AG04449 (cell line): ENCODE data around the gene ESPNL.
"Not testable (repeated sequence)": the region's sequence is repeated elsewhere in the genome, so short reads cannot be mapped to it uniquely, and the experiment has no call there.

Experiments
- CTCF ChIA-PET: fragments of 350-600 bp; formaldehyde crosslinking; extraction: SDS; loops from one replicate; lab custom pipeline; 2021; ENCODE audit warnings: antibody characterized with exemption; lab: Yijun Ruan, JAX
- POLR2A ChIA-PET: fragments of 400-600, 350-600 bp; formaldehyde crosslinking; extraction: SDS; loops from one replicate; lab custom pipeline; 2020; ENCODE audit warnings: antibody characterized with exemption, inconsistent platforms; lab: Yijun Ruan, JAX
- DNase-seq: peaks from one replicate; pipeline ENCODE4 v3.0.0-alpha.2; 2010; ENCODE audit warnings: low read depth, low spot score
- H3K4me3 ChIP-seq: 2 replicates; pipeline ENCODE4 v1.5.1; 2011; ENCODE audit warnings: low read depth, mild to moderate bottlenecking, control low read depth, low read length
- TF ChIP-seq, protein P1 (sequence below): IDR thresholded peaks from one replicate; pipeline ENCODE4 v1.5.1; 2011; ENCODE audit warnings: mild to moderate bottlenecking, moderate library complexity, low read length, control low read depth, inconsistent platforms; ENCODE audit not compliant: insufficient read depth; ENCODE audit errors: missing control alignments

The ESPNL gene

DNA sequence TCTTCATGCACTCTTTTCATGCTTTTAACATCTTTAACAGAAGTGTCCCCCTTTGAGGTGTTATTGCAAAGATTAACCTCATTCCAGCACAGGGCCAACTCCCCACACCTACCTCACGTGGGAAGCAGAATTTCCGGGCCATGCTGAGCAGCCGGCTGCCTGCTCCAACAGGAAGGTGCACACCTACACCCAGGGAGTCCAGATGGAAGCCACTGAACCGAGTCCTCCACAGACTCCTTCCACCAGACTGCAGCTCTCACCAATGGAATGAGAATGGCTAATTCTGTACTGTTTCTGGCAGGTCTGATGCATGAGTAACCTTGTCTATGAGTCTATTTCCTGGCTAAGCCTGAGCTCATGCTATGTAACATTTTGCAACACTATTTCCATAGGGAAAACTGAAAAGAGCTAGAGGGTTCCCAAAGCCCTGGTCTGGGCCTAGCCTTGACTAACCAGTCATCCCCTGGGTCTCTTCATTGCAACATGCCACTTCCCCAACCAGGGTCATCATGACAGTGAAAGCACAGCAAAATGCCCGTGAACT lies 69.6 kb downstream of the ESPNL start:
- ChIA-PET CTCF (interaction anchor here (0.8 to 1.8 kb wide), 4 partner anchors 9 to 311 kb away, joined by 3 to 6 read pairs (median 4); no protein-coding TSS in a partner anchor), POLR2A (interaction anchor here (0.7 to 1.5 kb wide), 4 partner anchors 9 to 34 kb away, joined by 3 read pairs; no protein-coding TSS in a partner anchor)
- DNase-seq, result peak; percentile 98
- TF ChIP-seq, protein P1, sequence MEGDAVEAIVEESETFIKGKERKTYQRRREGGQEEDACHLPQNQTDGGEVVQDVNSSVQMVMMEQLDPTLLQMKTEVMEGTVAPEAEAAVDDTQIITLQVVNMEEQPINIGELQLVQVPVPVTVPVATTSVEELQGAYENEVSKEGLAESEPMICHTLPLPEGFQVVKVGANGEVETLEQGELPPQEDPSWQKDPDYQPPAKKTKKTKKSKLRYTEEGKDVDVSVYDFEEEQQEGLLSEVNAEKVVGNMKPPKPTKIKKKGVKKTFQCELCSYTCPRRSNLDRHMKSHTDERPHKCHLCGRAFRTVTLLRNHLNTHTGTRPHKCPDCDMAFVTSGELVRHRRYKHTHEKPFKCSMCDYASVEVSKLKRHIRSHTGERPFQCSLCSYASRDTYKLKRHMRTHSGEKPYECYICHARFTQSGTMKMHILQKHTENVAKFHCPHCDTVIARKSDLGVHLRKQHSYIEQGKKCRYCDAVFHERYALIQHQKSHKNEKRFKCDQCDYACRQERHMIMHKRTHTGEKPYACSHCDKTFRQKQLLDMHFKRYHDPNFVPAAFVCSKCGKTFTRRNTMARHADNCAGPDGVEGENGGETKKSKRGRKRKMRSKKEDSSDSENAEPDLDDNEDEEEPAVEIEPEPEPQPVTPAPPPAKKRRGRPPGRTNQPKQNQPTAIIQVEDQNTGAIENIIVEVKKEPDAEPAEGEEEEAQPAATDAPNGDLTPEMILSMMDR, result no peak
- peak overlapping the region; percentile 38 for H3K4me3 ChIP-seq

DNA sequence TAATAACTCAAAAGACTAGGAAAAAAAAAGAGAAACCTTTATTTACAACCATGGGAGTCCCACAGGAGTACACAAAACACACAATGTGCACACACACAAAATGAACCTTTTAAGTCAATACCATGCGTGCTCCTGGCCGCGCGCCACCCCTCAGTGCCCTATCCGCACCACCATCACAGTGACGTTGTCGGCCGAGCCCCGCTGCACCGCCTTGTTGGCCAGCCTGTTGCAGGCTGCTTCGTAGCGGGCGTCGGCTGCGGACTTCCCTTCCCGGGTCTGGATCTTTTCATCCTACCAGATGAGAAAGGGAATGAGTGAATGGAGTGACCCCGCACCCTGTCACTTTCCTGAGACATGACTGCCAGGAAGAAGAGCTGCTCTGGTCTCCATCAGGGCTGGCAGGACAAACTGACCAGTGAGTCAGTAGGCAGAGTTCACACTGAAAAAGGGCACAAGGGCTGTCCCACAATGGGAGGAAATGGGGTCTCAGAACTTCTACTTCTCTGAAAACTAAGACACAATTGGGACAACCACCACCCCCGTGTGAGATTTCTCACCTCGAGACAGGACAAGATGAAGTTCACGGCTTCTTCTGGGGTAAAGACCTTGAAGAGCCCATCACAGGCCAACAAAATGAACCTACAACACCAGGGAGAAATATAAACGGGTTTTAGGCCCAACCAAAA lies 70.4 kb downstream of the ESPNL start:
- POLR2A ChIA-PET, result interaction anchor here (1.0 to 1.5 kb wide), 3 partner anchors 9 to 31 kb away, joined by 3 read pairs; no protein-coding TSS in a partner anchor
- TF ChIP-seq, protein P1, result no peak
- no peak overlapping the region for H3K4me3 ChIP-seq
- DNase-seq, result no peak
- CTCF ChIA-PET, result interaction anchor here (1.4 to 1.8 kb wide), 2 partner anchors 10 to 94 kb away, joined by 4 to 6 read pairs; no protein-coding TSS in a partner anchor

DNA sequence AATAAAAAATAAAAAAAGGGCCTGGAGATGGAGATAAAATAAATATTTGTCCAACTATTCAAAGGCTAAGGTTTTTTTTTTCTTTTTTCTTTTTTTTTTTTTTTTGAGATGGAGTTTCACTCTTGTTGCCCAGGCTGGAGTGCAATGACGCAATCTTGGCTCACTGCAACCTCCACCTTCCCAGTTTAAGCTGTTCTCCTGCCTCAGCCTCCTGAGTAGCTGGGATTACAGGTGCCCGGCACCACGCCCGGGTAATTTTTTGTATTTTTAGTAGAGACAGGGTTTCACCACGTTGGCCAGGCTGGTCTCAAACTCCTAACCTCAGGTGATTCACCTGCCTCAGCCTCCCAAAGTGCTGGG lies 70.9 kb downstream of the ESPNL start:
- H3K4me3 ChIP-seq, DNase-seq, CTCF ChIA-PET, POLR2A ChIA-PET: not testable (repeated sequence)

DNA sequence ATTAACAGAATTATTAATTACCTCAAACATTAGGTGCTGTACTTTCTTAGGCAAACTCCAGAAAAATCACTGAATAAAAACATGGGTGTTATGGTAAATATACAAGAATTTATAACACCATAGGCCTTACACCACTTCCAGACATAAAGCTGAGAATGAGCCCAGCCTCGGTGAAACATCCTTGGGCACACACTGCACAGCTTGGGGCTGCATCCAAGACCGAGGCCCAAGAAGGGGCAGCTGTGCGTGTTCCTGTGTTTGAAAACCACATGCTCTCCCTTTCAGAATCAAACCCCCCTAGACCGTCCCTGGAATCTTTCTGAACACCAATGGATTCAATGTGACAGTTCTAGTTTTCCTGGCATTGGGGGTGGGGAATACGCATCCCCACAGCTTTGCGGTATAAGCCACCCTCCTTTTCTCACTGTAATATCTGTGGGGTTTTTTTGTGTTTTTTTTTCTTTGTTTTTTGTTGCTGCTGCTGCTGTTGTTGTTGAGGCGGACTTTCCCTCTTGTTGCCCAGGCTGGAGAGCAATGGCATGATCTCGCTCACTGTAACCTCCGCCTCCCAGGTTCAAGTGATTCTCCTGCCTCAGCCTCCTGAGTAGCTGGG lies 71.5 kb downstream of the ESPNL start:
- ChIA-PET POLR2A (no interaction called here), CTCF (no interaction called here)
- TF ChIP-seq, protein P1, result no peak
- H3K4me3 ChIP-seq, result no peak overlapping the region
- no peak for DNase-seq

DNA sequence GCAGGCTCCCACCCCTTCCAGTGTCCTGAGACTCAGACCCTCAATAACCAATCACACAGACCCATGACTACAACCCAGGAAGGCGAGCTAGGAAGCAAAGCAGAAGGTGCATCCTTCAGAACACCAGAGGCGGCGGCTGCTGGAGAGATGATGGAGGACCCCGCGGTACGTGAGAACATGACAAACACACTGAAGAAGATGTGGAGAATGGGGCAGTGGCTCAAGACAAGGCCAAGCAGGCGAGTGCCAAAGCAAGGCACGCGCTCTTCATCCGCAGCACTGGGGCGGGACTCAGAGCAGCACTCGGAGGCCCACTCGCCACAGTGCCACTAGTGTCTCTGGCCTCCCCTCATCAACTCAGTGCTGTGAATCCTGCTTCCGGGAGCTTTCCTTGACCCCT lies 72.3 kb downstream of the ESPNL start:
- H3K4me3 ChIP-seq, result no peak overlapping the region
- ChIA-PET CTCF (interaction anchor here (0.6 kb wide), 1 partner anchor 174 kb away, joined by 3 read pairs; no protein-coding TSS in a partner anchor), POLR2A (no interaction called here)
- TF ChIP-seq, protein P1, result no peak
- no peak for DNase-seq

DNA sequence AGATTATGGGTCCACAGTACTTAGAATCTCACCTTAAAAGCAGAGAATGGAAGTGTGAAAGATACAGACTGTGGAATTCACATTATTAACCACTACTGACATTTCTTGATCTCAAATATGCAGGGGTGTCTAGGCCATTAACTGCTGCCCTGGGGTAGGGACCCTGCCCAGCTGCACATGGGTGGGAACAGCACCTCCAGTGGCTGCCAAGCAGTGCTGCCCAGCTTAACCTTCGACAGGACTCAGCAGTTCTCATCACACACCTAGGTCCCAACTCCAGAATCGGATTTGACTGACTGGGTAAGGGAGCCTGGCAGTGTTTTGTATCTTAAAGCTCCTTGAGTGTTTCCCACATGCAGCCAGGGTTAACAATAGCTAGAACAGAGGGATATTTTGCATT lies 73.6 kb downstream of the ESPNL start:
- CTCF ChIA-PET, result interaction anchor here (0.6 to 0.7 kb wide), 2 partner anchors 9 to 12 kb away, joined by 3 read pairs; no protein-coding TSS in a partner anchor
- POLR2A ChIA-PET, result no interaction called here

More for the DNA sequence above, 73.6 kb downstream of the ESPNL start:
- TF ChIP-seq, protein P1, result peak; percentile 25
- DNase-seq, result no peak
- no peak overlapping the region for H3K4me3 ChIP-seq
